ENCODE results near the gene ITGB8.

DNA sequence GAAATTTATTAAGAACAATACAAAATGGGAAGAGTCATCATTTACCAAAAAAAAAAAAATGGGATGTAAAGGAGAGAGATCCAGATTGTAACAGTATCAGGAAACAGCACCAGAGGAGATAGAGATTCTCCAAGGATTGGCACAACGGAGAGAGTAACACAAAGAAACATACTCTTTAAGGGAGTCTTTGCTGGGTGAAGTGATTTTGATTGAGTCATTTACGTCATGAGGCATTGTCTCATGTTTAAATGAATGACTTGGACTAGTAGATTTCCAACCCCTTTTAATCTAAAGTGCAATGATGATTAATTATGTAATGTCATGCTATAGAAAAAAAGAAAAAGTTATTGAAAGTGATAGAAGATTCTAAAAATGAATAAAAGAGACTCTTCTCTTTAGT, 68.8 kb downstream of the ITGB8 start:
- no peak for TF ChIP-seq POLR2AphosphoS5 (IDR thresholded peaks at IDR 0.05)
- no peak for TF ChIP-seq RAD21 (conservative IDR thresholded peaks at IDR 0.05)
- TF ChIP-seq, protein P1, sequence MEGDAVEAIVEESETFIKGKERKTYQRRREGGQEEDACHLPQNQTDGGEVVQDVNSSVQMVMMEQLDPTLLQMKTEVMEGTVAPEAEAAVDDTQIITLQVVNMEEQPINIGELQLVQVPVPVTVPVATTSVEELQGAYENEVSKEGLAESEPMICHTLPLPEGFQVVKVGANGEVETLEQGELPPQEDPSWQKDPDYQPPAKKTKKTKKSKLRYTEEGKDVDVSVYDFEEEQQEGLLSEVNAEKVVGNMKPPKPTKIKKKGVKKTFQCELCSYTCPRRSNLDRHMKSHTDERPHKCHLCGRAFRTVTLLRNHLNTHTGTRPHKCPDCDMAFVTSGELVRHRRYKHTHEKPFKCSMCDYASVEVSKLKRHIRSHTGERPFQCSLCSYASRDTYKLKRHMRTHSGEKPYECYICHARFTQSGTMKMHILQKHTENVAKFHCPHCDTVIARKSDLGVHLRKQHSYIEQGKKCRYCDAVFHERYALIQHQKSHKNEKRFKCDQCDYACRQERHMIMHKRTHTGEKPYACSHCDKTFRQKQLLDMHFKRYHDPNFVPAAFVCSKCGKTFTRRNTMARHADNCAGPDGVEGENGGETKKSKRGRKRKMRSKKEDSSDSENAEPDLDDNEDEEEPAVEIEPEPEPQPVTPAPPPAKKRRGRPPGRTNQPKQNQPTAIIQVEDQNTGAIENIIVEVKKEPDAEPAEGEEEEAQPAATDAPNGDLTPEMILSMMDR (IDR thresholded peaks at IDR 0.05; ENCODE audit: poor library complexity, severe bottlenecking), result no peak
- no peak for TF ChIP-seq TAF1 (IDR thresholded peaks at IDR 0.05; ENCODE audit: low read depth)
- no peak for TF ChIP-seq EZH2 (IDR thresholded peaks at IDR 0.05; ENCODE audit: borderline replicate concordance, insufficient read depth, low read length, poor library complexity, severe bottlenecking)
- TF ChIP-seq, protein P2, sequence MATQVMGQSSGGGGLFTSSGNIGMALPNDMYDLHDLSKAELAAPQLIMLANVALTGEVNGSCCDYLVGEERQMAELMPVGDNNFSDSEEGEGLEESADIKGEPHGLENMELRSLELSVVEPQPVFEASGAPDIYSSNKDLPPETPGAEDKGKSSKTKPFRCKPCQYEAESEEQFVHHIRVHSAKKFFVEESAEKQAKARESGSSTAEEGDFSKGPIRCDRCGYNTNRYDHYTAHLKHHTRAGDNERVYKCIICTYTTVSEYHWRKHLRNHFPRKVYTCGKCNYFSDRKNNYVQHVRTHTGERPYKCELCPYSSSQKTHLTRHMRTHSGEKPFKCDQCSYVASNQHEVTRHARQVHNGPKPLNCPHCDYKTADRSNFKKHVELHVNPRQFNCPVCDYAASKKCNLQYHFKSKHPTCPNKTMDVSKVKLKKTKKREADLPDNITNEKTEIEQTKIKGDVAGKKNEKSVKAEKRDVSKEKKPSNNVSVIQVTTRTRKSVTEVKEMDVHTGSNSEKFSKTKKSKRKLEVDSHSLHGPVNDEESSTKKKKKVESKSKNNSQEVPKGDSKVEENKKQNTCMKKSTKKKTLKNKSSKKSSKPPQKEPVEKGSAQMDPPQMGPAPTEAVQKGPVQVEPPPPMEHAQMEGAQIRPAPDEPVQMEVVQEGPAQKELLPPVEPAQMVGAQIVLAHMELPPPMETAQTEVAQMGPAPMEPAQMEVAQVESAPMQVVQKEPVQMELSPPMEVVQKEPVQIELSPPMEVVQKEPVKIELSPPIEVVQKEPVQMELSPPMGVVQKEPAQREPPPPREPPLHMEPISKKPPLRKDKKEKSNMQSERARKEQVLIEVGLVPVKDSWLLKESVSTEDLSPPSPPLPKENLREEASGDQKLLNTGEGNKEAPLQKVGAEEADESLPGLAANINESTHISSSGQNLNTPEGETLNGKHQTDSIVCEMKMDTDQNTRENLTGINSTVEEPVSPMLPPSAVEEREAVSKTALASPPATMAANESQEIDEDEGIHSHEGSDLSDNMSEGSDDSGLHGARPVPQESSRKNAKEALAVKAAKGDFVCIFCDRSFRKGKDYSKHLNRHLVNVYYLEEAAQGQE (IDR thresholded peaks at IDR 0.05; ENCODE audit: borderline replicate concordance), result no peak
